ENCODE measurements around the gene DGKH.
"Not testable (repeated sequence)": the region's sequence is repeated elsewhere in the genome, so short reads cannot be mapped to it uniquely, and the experiment has no call there.

The DGKH gene

DNA sequence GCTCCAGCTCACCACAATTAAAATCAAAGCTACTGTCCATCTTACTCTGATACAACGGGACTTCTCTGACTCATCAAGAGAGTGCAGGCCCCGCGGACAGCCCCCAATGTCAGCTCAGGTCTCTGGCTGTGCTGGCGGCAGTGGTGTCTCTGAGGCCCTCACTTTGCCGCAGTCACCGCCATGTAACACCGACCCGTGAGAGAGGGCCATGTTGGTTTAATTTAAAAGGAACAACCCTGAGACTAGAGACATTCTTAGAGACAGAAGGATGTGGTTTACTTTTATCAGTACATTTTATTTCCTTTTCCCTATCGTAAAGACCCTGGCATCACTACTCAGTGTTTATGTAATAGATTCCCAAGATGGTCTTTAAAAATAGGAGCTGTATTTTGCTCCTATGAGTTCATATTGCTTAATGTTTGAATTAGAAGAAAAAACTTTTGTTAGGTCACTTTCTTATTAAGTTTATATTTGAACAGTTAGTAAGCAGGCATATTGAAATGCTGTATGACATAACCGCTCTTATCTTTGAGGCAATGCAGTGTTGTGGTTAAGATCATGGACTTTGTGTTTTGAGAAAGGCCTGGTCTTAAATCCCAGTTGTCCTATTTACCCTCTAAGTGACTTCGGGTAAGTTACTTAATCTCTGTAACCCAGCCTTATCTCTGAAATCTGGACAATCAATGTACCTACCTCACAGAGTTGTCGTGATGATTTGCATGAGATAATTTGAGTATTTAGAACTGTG is 23.4 kb downstream of the DGKH start:
- no peak for DNase-seq

- DNase-seq: no peak
Observed at GRCh38 chr13:42073683-42074082, 25.2 kb downstream of the DGKH start.

GRCh38 chr13:42075517-42075916 is 27.1 kb downstream of the DGKH start:
- no peak for DNase-seq

- DNase-seq: no peak
Observed at GRCh38 chr13:42076309-42076713, 27.9 kb downstream of the DGKH start.

DNA sequence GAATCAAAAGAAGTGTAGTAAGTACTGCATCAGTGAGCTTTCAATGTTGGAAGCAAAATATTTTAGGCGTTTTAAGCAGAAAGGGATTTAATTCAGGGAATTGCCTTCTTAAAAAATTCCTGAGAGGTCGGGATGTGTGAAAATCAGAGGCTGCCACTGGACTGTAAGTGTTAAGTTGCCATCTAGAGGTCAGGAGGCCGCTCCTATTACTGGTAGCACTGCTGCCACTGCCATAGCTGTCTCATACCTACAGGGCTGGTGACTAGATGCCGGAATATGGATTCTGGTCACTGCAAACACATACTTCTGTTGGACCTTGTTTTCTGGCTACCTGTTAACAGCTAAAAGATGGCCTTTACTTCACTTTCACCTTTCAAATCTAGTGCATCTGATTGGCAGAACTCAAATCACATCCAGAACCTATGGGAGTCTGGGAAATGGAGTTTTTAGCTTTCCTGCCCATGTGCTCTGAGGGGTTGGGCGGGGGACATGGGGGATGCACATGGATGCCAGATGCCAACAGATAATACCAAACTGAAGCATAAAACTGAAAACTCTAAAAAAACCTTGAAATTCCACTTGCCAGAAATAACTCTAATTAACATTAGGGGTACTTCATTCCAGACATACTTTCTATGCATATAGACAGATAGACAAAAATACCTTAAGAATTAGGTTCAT is 29.8 kb downstream of the DGKH start:
- DNase-seq: peak in 1 of 2 experiments; percentile 7

- DNase-seq: no peak
Observed at GRCh38 chr13:42083138-42083770, 34.8 kb downstream of the DGKH start.

- no peak for DNase-seq
Observed at GRCh38 chr13:42084722-42085121, 36.3 kb downstream of the DGKH start.

GRCh38 chr13:42086582-42086981 is 38.1 kb downstream of the DGKH start:
- no peak for DNase-seq

GRCh38 chr13:42094516-42095040 is 46.1 kb downstream of the DGKH start:
- DNase-seq: no peak

DNA sequence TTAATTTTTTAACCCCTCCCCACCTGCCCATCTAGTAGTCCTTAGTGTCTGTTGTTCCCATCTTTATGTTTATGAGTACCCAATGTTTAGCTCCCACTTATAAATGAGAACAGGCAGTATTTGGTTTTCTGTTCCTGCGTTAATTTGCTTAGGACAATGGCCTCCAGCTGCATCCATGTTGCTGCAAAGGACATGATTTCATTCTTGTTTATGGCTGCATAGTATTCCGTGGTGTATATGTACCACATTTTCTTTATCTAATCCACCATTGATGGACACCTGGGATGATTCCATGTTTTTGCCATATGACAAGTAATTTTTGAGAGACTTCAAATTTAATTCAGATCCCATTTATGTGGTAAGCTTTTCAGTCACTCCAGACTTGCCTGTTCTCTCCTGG is 47.8 kb downstream of the DGKH start:
- DNase-seq: not testable (repeated sequence)

GRCh38 chr13:42099962-42100675 is 51.7 kb downstream of the DGKH start:
- no peak for DNase-seq

DNA sequence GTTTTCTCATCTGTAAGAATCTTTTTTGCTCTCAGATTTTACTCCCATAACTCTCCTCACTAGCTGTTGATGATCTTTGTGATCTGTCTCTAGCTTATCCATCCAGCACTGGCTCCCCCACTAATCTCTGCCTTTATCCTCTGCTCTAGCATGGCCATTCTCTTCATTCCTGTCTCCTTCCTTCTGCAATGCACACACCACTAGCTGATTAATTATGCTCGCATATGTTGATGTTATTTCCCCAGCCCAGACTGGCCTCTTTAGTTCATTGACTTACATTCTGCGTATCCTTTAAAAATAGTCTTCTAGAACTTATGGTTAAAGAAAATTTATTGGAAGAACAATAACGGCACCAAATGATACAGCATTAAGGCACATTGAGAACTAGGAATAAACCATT is 52.5 kb downstream of the DGKH start:
- DNase-seq: no peak

GRCh38 chr13:42101821-42102585 is 53.6 kb downstream of the DGKH start:
- DNase-seq: no peak

GRCh38 chr13:42102961-42103865 is 54.8 kb downstream of the DGKH start:
- no peak for DNase-seq

- no peak for DNase-seq
Observed at GRCh38 chr13:42106998-42107397, 58.5 kb downstream of the DGKH start.

- no peak for DNase-seq
Observed at GRCh38 chr13:42107421-42107820, 59.0 kb downstream of the DGKH start.

- DNase-seq: no peak
Observed at GRCh38 chr13:42108217-42108616, 59.8 kb downstream of the DGKH start.

- no peak for DNase-seq
Observed at GRCh38 chr13:42109957-42110356, 61.5 kb downstream of the DGKH start.

DNA sequence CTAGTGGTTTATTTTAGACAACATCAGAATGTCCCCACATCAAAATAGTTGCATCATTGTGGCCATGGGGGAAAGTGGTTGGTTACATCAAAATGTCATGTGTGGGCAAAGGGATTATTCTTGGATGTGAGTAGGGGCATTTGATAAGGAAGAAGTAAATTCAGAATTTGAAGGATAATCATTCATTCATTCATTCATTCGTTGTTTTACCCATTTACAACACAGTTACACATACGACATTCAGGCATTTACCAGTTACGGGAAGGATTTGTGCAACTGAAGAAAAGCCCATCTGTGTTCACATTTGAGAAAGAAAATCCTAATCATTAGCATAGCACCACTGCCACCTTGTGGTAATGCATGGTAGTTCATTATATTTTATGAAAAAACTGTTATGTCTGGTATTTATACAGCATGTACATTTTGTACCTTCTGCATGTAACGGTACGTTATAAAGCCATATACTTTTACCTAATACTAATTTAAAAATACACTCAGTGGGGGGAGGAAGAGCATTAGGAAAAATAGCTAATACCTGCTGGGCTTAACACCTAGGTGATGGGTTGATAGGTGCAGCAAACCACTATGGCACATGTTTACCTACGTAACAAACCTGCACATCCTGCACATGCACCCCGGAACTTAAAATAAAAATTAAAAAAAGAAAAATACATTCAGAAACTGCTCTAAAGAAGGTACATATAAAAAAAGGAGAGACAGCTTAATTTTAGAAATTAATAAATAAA is 62.1 kb downstream of the DGKH start:
- peak in 1 of 2 experiments; percentile 75 for DNase-seq

DNA sequence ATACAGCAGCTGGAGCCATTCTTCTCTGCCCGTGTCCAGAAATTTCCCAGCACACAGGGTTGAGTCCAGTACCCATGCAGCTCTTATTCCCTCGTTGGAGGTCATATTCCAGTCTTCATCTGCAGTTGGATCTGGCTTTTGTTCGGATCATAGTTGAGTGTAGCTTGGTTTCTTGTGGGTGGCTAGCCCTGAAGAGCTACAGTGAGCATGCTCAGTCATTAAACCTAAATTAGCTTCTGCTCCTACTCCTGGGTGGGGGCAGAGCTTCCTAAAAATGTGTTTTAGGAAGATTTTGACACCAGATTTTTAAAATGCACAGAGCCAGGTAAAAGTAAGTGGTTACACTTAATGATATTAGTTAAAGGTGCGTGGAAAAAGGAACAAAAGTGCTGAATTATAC is 64.4 kb downstream of the DGKH start:
- no peak for DNase-seq

DNA sequence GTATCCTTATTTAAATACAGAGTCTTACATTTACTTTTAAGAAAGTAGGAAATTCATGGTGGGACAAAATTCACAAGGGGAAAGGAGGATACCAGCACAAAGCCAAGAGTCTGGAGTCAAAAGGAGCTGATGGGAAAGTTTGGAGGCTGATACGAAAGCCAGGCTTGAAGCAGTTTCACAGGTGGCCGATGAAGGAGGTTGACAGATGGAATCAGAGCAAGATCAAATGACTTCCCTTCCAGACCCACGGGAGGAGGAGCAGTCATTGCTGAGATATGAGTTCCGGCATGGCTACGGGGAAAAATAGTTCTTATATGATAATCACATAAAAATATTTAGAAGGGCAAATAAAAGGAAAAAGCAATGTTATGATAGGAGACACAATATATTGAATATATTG is 65.0 kb downstream of the DGKH start:
- peak; percentile 71 to 85 for DNase-seq

Measured in NCI-H524 (cell line).